Measurements from ENCODE around the gene HSD3B7.

DNA sequence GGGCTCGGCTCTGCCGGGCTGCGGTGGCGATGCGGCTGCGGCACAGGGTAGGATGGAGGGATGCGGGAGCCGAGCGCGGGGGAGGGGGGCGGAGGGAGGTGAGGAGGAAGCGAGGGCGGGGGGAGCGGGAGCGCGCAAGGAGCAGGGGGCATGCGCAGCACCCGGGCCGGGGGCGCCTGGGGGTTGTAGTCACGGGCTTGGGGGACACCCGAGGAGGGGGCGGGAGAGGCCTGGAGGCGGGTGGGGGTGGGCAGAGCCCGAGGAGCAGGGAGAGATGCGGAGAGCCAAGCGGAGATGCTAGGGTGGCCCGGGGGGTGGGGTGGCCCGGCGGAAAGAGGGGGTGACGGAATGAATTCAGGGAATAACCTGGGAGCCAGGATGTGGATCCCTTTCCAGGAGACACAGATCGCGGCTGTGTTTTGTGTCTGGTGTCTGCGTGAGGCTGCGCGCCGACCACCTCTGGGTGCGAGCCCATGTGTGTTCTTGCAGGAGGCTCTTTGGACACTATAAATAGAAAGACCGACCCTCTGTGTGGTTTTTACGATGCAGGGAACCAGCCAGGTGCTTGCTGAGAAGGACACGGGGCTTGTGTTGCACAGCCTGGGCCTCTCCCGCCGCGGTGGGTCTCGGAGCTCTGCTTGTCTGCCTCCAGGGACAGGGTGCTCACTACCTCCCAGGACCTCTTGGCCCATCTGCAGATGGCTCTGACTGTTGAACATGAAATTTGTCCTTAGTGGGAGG is 25.7 kb downstream of the HSD3B7 start, which contains the start of gene STX1B:
- TF ChIP-seq, protein P1, sequence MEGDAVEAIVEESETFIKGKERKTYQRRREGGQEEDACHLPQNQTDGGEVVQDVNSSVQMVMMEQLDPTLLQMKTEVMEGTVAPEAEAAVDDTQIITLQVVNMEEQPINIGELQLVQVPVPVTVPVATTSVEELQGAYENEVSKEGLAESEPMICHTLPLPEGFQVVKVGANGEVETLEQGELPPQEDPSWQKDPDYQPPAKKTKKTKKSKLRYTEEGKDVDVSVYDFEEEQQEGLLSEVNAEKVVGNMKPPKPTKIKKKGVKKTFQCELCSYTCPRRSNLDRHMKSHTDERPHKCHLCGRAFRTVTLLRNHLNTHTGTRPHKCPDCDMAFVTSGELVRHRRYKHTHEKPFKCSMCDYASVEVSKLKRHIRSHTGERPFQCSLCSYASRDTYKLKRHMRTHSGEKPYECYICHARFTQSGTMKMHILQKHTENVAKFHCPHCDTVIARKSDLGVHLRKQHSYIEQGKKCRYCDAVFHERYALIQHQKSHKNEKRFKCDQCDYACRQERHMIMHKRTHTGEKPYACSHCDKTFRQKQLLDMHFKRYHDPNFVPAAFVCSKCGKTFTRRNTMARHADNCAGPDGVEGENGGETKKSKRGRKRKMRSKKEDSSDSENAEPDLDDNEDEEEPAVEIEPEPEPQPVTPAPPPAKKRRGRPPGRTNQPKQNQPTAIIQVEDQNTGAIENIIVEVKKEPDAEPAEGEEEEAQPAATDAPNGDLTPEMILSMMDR (IDR thresholded peaks at IDR 0.05): no peak
- TF ChIP-seq POLR2AphosphoS5 (IDR thresholded peaks at IDR 0.05): no peak
